ENCODE data around the gene PLCB1. TPM values are rescaled to one million over a fixed set of nuclear protein-coding genes. Genes with fewer than 3 reads are reported as not detected.

The PLCB1 gene
- total RNA-seq, 2 donors from 2014 or later: 7.3 to 45.5 TPM

DNA sequence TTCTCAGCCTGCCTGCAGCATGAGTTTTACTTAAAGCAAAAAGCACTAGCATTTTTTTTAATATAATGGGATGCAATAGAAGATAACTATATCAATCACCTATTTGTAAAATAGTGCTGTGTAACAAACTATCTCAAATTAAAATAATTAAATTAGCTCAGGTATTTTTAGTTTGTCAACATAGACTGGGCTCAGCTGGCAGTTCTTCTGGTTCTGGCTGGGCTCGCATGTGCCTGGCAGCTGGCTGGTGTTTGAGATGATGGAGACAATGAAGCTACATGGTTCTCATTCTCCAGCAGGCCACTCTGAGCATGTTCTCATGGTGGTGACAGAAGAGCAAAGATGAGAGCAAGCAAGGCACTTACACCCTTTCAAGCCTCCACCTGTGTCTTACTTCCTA lies 181.0 kb downstream of the PLCB1 start:
- H3K36me3 ChIP-seq: no peaks in the 10 kb centered on the region
- H3K4me1 ChIP-seq: peaks cover 0 to 12% of the 10 kb centered on the region in 2 donors
- no peak overlapping the region for H3K27ac ChIP-seq
- no peaks in the 10 kb centered on the region for H3K9me3 ChIP-seq
- TF ChIP-seq, protein P1, sequence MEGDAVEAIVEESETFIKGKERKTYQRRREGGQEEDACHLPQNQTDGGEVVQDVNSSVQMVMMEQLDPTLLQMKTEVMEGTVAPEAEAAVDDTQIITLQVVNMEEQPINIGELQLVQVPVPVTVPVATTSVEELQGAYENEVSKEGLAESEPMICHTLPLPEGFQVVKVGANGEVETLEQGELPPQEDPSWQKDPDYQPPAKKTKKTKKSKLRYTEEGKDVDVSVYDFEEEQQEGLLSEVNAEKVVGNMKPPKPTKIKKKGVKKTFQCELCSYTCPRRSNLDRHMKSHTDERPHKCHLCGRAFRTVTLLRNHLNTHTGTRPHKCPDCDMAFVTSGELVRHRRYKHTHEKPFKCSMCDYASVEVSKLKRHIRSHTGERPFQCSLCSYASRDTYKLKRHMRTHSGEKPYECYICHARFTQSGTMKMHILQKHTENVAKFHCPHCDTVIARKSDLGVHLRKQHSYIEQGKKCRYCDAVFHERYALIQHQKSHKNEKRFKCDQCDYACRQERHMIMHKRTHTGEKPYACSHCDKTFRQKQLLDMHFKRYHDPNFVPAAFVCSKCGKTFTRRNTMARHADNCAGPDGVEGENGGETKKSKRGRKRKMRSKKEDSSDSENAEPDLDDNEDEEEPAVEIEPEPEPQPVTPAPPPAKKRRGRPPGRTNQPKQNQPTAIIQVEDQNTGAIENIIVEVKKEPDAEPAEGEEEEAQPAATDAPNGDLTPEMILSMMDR (IDR thresholded peaks at IDR 0.05): no peak
- H3K27me3 ChIP-seq: no peaks in the 10 kb centered on the region
- DNase-seq (ENCODE audit: low spot score): no peak
- H3K4me3 ChIP-seq: no peak overlapping the region

GRCh38 chr20:8315639-8316573 lies 183.8 kb downstream of the PLCB1 start:
- H3K9me3 ChIP-seq: no peaks in the 10 kb centered on the region
- DNase-seq (ENCODE audit: low spot score): no peak
- no peak overlapping the region for H3K27ac ChIP-seq
- H3K4me1 ChIP-seq: peaks cover 0 to 3% of the 10 kb centered on the region in 2 donors
- TF ChIP-seq, protein P1 (IDR thresholded peaks at IDR 0.05): no peak
- no peaks in the 10 kb centered on the region for H3K27me3 ChIP-seq
- H3K4me3 ChIP-seq: no peak overlapping the region
- H3K36me3 ChIP-seq: no peaks in the 10 kb centered on the region

DNA sequence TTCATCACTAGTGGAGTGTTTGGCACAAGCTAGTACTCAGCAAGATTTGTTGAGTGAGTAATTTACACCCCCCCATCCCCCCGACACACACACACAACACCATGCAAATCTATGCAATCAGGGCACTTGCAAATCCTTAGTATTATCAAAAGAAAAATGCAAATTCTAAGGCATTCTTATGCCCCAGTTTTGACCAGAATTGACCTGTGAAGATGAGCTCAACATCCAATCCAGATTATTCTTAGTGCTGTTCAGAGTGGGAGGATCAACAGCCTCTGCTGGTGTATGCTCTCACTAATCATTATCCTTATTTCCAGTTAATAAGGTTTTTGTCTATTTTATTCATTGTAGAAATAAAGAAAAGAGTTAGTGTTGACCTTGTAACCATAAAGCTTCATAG lies 185.4 kb downstream of the PLCB1 start:
- H3K9me3 ChIP-seq: no peaks in the 10 kb centered on the region
- no peaks in the 10 kb centered on the region for H3K36me3 ChIP-seq
- no peak overlapping the region for H3K27ac ChIP-seq
- peaks cover 0 to 3% of the 10 kb centered on the region in 2 donors for H3K4me1 ChIP-seq
- H3K4me3 ChIP-seq: no peak overlapping the region
- DNase-seq (ENCODE audit: low spot score): no peak
- TF ChIP-seq, protein P1 (IDR thresholded peaks at IDR 0.05): no peak
- no peaks in the 10 kb centered on the region for H3K27me3 ChIP-seq

DNA sequence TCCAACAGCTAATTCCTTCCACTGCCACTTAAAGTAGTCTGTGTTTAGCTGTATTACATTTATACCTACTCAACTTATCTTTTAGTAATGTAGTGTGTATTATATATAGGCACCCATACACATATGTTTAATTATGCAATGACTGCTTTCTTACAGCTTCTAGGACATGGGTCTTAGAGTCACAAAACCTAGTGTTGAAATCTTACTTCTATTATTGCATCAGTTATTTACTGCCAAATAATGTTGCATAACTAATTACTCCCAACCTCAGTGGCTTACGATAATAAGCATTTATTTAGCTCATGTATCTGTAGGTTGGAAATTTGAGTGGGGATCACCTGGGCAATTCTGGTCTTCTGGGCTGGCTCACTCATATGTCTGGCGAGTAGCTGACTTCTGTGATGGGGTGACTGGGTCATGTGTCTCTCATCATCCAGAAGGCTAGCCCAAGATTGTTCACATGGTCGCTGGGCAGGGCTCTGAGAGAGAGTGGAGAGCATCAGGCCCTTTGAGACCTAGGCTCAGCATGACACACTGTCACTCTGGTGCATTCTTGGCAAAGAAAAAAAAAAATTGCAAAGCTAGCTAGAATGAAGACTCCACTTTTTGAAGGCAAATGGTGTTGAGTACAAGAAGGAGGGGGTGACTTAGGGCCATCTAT lies 187.0 kb downstream of the PLCB1 start:
- Histone ChIP-seq H3K27me3 (no peaks in the 10 kb centered on the region), H3K9me3 (no peaks in the 10 kb centered on the region), H3K27ac (no peak overlapping the region), H3K36me3 (no peaks in the 10 kb centered on the region), H3K4me3 (no peak overlapping the region), H3K4me1 (peaks cover 0 to 3% of the 10 kb centered on the region in 2 donors)
- TF ChIP-seq, protein P1 (IDR thresholded peaks at IDR 0.05): no peak
- no peak for DNase-seq (ENCODE audit: low spot score)

DNA sequence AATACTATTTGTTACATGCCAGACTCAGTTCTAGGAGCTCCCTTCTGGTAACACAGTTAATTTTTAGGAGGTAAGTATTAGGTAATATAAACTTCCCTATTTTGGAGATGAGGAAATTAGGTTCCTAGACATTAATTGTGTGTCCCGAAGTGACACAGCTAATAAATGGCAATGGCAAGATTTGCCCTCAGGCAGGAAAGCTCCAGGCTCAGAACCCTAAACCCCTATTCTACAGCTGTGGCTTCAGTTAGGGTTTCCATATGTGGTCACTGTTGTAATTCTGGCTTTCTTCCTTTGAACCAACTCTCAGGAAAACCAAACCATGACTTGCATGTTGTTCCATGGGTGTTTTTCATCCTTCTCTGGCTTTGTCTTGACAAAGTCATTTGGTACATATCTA lies 188.2 kb downstream of the PLCB1 start:
- no peaks in the 10 kb centered on the region for H3K36me3 ChIP-seq
- no peaks in the 10 kb centered on the region for H3K9me3 ChIP-seq
- H3K4me3 ChIP-seq: no peak overlapping the region
- no peak overlapping the region for H3K27ac ChIP-seq
- no peak for DNase-seq (ENCODE audit: low spot score)
- peaks cover 0 to 3% of the 10 kb centered on the region in 2 donors for H3K4me1 ChIP-seq
- H3K27me3 ChIP-seq: no peaks in the 10 kb centered on the region
- TF ChIP-seq, protein P1 (IDR thresholded peaks at IDR 0.05): no peak

Measured in right atrium auricular region (tissue), 2 donors.